Parathyroid adenoma (tissue), 2 donors: ENCODE data around the gene RBFOX1.

Experiments used
- H2AFZ ChIP-seq: fragments of 300-600 bp; sonication (generic); one replicate; pipeline ENCODE4 v1.7.0; 2017; ENCODE audit warnings: antibody characterized with exemption, mild to moderate bottlenecking
- H3K27ac ChIP-seq: fragments of 300-600 bp; sonication (generic); one replicate; pipeline ENCODE4 v1.7.0; 2017
- H3K27me3 ChIP-seq: fragments of 300-600 bp; sonication (generic); one replicate; pipeline ENCODE4 v1.7.0; 2017; ENCODE audit warnings: low read length; ENCODE audit not compliant: control insufficient read depth, insufficient read depth
- H3K36me3 ChIP-seq: fragments of 300-600 bp; sonication (generic); one replicate; pipeline ENCODE4 v1.7.0; 2017; ENCODE audit warnings: low read length; ENCODE audit not compliant: control insufficient read depth, insufficient read depth
- H3K4me1 ChIP-seq: fragments of 300-600 bp; sonication (generic); one replicate; pipeline ENCODE4 v1.7.0; 2017; ENCODE audit warnings: control low read depth
- H3K4me2 ChIP-seq: fragments of 300-600 bp; sonication (generic); one replicate; pipeline ENCODE4 v1.7.0; 2017; ENCODE audit warnings: low read length
- H3K4me3 ChIP-seq: fragments of 300-600 bp; sonication (generic); one replicate; pipeline ENCODE4 v1.7.0; 2017; ENCODE audit warnings: low read depth, low read length
- H3K79me2 ChIP-seq: fragments of 300-600 bp; sonication (generic); one replicate; pipeline ENCODE4 v1.7.0; 2017; ENCODE audit warnings: control low read depth
- H3K9ac ChIP-seq: fragments of 300-600 bp; sonication (generic); one replicate; pipeline ENCODE4 v1.7.0; 2017; ENCODE audit warnings: mild to moderate bottlenecking
- H3K9me3 ChIP-seq: fragments of 300-600 bp; sonication (generic); one replicate; pipeline ENCODE4 v1.7.0; 2017; ENCODE audit warnings: low read length; ENCODE audit not compliant: control insufficient read depth
- TF ChIP-seq, protein P1 (sequence below): fragments of 300-600 bp; sonication (generic); IDR thresholded peaks from one replicate; pipeline ENCODE4 v1.7.0; 2017; ENCODE audit warnings: antibody characterized with exemption, mild to moderate bottlenecking
- donor health status: primary hyperparathyroidism.

RBFOX1 gene

DNA sequence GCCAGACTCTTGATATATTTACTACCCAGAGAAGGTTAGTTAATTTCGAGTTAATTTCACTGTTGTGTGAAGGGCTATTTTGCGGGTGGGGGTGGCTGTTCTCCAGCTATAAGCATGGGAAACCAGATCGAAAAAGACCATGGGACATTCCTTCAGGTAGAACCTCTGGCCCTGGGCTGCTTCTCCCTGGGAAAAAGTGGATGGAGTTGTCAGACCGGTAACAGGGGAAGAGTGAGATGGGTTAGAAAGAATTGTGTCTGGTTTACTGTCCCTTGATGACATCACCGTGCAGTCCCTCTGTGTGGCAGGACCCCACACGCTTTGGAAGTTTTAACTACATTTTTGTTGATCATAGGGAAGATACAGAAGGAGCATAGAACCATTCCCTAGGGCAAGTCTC lies 296.3 kb downstream of the RBFOX1 start:
- Histone ChIP-seq H3K4me3 (no peak overlapping the region), H3K9ac (no peak overlapping the region), H3K36me3 (no peaks in the 10 kb centered on the region), H3K9me3 (no peaks in the 10 kb centered on the region), H3K79me2 (no peaks in the 10 kb centered on the region), H3K27ac (no peak overlapping the region), H2AFZ (no peak overlapping the region), H3K4me2 (no peak overlapping the region), H3K27me3 (no peaks in the 10 kb centered on the region), H3K4me1 (no peaks in the 10 kb centered on the region)
- TF ChIP-seq, protein P1, sequence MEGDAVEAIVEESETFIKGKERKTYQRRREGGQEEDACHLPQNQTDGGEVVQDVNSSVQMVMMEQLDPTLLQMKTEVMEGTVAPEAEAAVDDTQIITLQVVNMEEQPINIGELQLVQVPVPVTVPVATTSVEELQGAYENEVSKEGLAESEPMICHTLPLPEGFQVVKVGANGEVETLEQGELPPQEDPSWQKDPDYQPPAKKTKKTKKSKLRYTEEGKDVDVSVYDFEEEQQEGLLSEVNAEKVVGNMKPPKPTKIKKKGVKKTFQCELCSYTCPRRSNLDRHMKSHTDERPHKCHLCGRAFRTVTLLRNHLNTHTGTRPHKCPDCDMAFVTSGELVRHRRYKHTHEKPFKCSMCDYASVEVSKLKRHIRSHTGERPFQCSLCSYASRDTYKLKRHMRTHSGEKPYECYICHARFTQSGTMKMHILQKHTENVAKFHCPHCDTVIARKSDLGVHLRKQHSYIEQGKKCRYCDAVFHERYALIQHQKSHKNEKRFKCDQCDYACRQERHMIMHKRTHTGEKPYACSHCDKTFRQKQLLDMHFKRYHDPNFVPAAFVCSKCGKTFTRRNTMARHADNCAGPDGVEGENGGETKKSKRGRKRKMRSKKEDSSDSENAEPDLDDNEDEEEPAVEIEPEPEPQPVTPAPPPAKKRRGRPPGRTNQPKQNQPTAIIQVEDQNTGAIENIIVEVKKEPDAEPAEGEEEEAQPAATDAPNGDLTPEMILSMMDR, result no peak

DNA sequence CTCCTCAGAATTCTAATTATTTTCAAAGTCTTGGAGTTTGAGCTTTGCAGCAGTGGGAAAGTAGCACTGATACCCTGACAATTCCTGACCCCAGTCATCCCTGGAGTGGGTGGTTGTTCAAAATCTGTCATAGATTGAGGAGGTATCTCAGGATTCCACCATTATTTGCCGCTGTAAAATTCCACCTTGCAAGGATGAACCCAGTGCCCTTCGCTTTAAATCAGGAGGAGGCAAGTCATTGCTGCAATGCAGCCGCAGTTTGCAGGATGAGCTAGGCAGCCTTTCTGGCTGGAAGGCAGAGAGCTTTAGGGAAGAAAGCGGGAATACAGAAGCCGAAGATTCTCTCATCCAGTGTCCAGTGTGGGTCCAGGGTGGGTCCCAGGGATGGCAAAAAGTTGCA lies 296.9 kb downstream of the RBFOX1 start:
- no peak overlapping the region for H3K9ac ChIP-seq
- no peak overlapping the region for H2AFZ ChIP-seq
- H3K27me3 ChIP-seq, result no peaks in the 10 kb centered on the region
- H3K9me3 ChIP-seq, result no peaks in the 10 kb centered on the region
- H3K4me2 ChIP-seq, result no peak overlapping the region
- H3K4me3 ChIP-seq, result no peak overlapping the region
- H3K36me3 ChIP-seq, result no peaks in the 10 kb centered on the region
- H3K79me2 ChIP-seq, result no peaks in the 10 kb centered on the region
- H3K4me1 ChIP-seq, result no peaks in the 10 kb centered on the region
- no peak overlapping the region for H3K27ac ChIP-seq
- TF ChIP-seq, protein P1, result no peak

DNA sequence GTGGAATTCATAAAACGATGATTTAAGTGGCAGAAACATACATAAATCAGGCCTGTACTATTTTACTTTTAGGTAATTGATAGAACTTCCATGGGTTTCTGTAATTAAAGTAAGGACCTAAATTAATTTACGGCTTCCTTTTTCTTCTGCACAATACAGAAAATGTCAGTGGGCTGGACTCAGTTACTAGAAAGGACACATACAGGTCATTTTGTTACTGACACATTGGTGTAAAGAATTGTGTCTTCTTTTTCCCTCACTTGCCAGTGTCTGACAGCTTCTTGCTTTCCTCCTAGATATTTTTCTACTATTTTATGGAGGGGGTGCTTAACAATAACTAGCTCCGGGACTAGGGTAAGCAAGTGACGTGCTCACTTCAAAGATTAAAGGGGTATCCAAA lies 304.8 kb downstream of the RBFOX1 start:
- Histone ChIP-seq H3K4me2 (no peak overlapping the region), H3K79me2 (no peaks in the 10 kb centered on the region), H3K36me3 (no peaks in the 10 kb centered on the region), H3K4me3 (no peak overlapping the region), H2AFZ (no peak overlapping the region), H3K9me3 (no peaks in the 10 kb centered on the region), H3K9ac (no peak overlapping the region), H3K27me3 (no peaks in the 10 kb centered on the region), H3K4me1 (no peaks in the 10 kb centered on the region), H3K27ac (no peak overlapping the region)
- TF ChIP-seq, protein P1, result no peak

DNA sequence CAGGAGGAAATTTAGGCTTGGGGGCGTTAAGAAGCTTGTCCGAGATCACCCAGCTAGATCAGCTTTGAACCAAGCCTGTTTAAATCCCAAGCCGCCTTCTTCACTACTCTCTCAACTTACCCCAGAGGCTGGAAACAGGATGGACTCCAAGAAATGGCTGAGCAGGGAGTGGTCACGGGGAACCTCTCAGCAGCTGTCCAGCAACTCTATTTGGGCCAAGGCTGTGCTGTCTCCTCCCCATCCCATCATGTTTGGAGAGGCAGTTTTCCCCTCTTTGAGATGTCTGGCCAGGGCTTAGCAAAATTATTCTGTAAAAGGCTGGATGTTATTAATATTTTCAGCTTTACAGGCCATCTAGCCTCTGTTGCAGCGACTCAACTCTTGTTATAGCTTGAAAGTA lies 305.7 kb downstream of the RBFOX1 start:
- TF ChIP-seq, protein P1, result no peak
- H3K36me3 ChIP-seq, result no peaks in the 10 kb centered on the region
- H3K27me3 ChIP-seq, result no peaks in the 10 kb centered on the region
- H3K4me3 ChIP-seq, result no peak overlapping the region
- H2AFZ ChIP-seq, result no peak overlapping the region
- no peaks in the 10 kb centered on the region for H3K4me1 ChIP-seq
- no peaks in the 10 kb centered on the region for H3K9me3 ChIP-seq
- H3K79me2 ChIP-seq, result no peaks in the 10 kb centered on the region
- no peak overlapping the region for H3K27ac ChIP-seq
- no peak overlapping the region for H3K4me2 ChIP-seq
- no peak overlapping the region for H3K9ac ChIP-seq

DNA sequence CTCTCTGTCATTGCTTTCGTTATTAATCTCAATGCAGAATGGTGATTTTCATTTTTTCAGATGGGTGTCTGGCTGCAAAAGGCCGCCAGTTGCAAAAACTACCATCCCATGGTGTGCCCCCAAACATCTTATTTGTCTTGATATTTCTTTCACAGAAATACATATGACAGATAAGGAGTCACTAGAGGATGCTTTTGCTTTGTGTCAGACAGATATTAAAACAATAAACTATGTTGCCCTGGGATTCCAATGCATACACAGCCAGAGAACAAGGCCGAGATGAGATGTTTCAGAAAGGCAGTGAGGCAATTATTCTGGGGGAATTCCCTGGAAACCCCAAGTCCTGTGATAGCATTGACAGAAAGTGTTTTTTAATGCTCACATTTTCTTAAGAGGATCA lies 307.7 kb downstream of the RBFOX1 start:
- H3K4me3 ChIP-seq, result no peak overlapping the region
- no peaks in the 10 kb centered on the region for H3K36me3 ChIP-seq
- no peak overlapping the region for H3K9ac ChIP-seq
- no peak overlapping the region for H2AFZ ChIP-seq
- H3K9me3 ChIP-seq, result no peaks in the 10 kb centered on the region
- no peak overlapping the region for H3K4me2 ChIP-seq
- H3K27ac ChIP-seq, result no peak overlapping the region
- H3K27me3 ChIP-seq, result no peaks in the 10 kb centered on the region
- no peaks in the 10 kb centered on the region for H3K4me1 ChIP-seq
- H3K79me2 ChIP-seq, result no peaks in the 10 kb centered on the region
- TF ChIP-seq, protein P1, result no peak
